GM21528 (cell line): ENCODE measurements around the gene ARID5B.

Experiments
- ATAC-seq: cut with Tn5 transposase; IDR thresholded peaks from one replicate; pipeline ENCODE4 v1.9.1; 2021; ENCODE audit warnings: mild to moderate bottlenecking, moderate library complexity; ENCODE audit not compliant: unreplicated experiment, low FRiP score

Gene ARID5B

GRCh38 chr10:62082729-62083411, 181.4 kb downstream of the ARID5B start:
- peak; percentile 38 for ATAC-seq

DNA sequence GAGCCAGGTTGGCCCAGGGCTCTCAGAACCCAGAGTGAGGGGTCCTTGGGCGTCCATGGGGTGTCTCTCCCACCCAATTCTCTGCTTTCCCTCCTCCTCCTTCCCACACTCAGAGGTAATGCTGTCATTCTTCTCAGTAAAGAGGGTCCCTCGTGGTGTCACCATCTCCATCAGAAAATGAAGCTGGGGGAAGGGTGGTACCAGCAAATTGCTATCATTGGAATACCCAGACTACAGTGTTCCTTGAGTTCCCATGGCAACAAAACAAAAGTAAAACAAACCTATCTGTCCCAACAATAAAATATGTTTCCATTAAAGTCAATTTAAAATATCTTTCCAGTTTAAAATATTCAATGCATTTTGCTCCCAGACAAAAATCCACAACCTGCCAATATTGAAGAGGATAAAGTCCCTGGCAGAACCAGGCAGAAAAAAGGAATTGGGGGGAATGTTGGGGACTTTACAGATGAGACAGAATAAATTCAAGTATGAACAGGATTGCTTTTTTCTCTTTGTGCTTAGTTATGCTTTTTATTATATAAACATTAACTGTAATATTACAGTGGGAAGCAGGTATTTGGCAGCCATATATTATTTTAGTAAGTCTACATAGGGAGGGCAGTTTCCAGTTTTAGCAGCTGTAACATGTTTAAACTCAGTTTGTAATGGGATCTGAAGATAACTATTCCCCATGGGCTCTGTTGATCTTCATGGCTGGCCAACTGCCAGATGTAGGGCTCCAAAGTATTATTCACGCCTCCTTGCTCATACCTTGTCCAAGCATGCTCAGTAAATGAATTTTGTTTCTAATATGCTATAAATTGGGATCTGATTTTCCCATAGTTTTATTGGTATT, 182.1 kb downstream of the ARID5B start:
- no peak for ATAC-seq

- ATAC-seq: no peak
Observed at GRCh38 chr10:62084451-62084850, 183.0 kb downstream of the ARID5B start.

- no peak for ATAC-seq
Observed at GRCh38 chr10:62085404-62085803, 183.9 kb downstream of the ARID5B start.

GRCh38 chr10:62085821-62086220, 184.3 kb downstream of the ARID5B start:
- no peak for ATAC-seq

DNA sequence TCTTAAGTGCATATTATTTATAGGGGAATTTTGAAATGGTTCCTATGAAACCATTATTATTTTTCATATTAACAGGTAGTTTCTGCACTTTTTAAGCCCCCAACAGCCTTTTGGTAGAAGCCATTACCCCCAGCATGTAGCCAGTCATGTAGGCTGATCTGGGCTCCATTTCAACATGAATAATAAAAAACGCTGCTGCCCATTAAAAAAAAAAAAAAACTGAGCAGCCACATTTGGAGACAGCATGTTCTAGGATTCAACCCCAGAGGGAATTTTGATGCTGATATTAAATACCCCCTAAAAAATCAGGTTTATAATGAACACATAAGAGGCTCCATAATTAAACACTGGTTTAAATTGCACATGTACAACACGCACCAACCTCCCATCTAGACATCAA, 185.8 kb downstream of the ARID5B start:
- ATAC-seq: no peak

- ATAC-seq: no peak
Observed at GRCh38 chr10:62088786-62089185, 187.3 kb downstream of the ARID5B start.

DNA sequence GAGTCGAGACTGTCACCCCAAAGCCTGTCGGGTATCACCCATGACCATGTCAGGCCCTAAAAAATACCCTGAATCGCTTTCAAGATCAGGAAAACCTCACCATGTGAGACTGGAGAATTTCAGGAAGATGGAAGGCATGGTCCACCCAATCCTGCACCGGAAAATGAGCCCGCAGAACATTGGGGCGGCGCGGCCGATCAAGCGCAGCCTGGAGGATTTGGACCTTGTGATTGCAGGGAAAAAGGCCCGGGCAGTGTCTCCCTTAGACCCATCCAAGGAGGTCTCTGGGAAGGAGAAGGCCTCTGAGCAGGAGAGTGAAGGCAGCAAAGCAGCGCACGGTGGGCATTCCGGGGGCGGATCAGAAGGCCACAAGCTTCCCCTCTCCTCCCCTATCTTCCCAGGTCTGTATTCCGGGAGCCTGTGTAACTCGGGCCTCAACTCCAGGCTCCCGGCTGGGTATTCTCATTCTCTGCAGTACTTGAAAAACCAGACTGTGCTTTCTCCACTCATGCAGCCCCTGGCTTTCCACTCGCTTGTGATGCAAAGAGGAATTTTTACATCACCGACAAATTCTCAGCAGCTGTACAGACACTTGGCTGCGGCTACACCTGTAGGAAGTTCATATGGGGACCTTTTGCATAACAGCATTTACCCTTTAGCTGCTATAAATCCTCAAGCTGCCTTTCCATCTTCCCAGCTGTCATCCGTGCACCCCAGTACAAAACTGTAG, 191.0 kb downstream of the ARID5B start:
- no peak for ATAC-seq

GRCh38 chr10:62093863-62094291, 192.4 kb downstream of the ARID5B start:
- ATAC-seq: no peak

- no peak for ATAC-seq
Observed at GRCh38 chr10:62095181-62096122, 194.0 kb downstream of the ARID5B start.

DNA sequence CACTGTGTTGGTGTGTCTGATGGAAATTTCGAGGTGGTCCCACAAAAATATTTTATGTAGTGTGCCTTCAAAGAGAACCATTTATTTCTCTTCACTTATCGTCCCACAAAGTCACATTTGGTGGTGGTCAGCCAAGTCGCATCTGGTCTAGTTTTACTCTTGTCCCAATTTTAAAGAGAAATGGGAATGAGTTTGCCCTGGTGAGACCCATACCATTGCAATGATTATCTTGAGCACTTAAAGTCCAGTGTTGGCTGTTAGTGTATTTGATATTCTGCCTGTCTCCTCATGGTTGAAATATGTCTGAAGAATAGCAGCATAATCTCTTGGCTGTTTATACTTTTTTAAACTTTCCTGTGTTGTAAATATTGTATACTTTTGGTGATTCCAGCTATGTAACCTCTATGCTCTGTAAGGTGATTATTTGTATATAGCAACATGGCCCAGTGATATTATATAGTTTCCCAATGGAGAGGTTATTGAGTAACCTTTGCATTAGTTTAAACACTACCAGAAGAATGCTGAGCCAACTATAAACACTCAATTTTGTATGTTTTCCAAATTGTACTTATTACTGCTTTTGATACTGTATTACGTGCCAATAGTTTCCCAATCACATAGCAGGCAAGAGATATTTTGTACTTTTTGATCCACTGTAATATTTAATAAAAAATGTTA, 194.9 kb downstream of the ARID5B start:
- ATAC-seq: no peak

DNA sequence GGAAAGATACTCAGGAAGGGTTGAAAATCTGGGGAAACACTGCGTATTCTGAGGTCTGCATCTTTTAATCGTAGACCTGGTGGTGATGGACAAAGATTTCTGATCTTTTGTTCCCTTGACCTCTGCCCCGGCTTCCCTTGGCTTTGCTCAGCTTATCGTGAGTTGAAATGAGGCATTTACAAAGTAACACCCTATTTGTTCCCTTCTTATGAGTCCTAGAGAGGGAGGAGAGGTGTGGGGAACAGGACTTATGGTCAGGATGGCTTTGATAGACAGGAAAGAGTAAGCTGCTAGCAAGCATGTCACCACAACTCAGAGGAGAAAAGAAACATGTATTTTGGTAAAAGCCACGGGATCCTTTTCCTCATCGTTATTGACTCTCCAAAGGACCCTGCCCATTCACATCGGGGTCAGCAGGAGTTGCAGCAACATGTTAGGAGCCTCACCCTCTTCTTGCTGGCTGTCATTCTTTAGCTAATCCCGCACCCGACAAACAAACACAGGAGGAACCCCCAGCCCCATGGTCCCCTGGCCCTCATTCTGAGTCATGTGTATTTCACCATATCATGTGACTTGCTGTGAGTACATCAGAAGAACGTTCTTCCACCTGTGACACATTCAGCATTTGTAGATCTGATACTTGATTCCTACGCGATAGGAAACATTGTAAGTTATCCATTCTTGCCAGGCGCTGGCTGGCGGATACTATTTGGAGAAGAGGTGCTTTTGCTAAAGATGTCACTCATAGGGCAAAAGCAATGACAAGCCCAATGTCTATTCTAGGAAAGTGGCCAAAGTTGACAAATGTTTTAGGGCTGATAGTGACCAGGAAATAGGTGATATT, 197.0 kb downstream of the ARID5B start:
- no peak for ATAC-seq

DNA sequence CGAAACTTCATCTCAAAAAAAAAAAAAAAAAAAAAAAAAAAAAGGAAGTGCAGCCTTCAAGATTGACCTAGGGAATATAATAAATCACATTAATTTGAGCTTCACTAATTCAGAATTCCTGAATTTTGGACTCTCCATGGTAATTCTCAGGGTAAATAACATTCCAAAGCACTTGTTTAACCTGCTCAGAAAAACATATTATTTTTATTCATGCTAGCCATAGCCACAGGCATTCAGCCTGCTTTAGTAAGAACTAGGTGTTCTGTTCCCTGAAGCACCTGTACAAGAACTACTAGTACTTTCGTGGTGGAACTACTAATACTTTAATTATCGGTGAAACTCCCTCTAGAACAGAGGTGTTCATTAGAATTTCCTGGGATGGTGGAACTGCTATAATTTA, 197.8 kb downstream of the ARID5B start:
- no peak for ATAC-seq

DNA sequence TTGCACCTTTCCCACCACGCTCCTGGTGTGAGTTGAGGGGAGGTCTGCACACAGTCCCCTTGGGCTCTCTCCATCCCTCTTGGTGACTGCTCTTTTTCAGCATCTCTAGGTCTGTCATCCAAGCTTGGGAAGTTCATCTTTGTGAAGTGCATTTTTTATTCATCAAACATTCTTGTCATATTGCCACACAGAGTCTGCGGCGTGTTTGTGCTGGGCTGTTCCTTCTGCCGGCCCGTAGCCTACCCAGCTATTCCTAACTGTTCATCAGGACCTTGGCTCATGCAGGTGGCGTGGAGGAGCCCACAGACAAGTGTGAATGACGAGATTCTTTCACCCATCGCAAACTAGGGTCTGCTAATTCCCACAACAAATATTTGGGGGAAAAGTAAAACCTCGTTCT, 202.4 kb downstream of the ARID5B start:
- ATAC-seq: no peak

GRCh38 chr10:62106929-62107519, 205.5 kb downstream of the ARID5B start:
- no peak for ATAC-seq

- ATAC-seq: no peak
Observed at GRCh38 chr10:62108759-62109586, 207.5 kb downstream of the ARID5B start.

DNA sequence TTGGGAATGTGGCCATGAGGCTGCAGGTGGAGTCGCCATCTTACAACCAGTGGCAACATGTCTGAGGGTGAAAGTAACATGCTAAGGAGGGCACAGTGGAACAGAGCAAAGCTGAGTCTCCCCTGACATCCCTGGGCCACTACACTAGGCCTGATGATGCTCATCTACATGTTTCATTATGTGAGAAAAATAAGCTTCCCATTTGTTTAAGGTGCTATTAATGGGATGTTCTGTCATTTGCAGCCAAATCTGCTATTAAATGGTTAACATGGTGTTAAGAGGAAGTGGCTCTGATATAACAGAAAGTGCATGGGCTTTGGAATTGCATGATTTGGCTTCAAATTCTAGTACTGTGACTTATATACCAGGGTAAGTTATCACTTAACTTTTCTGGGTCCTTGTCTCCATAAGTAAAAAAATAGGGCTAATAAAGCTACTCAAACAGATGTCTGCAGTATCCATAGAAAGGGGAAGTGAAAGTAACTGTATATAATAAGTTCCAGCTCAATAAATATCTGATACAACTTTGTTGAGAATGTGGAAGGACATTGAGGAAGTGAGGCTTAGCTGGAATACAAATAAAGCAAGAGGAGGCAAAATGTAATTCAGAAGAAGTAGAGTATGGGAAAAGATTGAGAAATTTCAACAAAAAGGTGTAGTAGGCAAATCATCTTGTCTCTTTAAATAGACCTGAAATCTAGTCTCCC, 208.2 kb downstream of the ARID5B start:
- ATAC-seq: peak; percentile 77
